Umbilical cord (tissue), 1 donor: ENCODE results near the gene MYCBP2. TPM values are rescaled to one million over a fixed set of nuclear protein-coding genes. Genes with fewer than 3 reads are reported as not detected.

Experiments used
- total RNA-seq: library from RNA; depleted of rRNA; stranded (reverse); fragments of >200 nt; gene quantifications from one replicate; pipeline ENCODE4 v1.2.3, GENCODE V29; 2014; ENCODE audit warnings: low replicate concordance; ENCODE audit not compliant: insufficient read depth

Gene MYCBP2
- total RNA-seq, 1 donor from 2014 or later = 42.9 TPM

Other genes starting within 250 kb of the MYCBP2 start
- gene SCEL, start 208.6 kb upstream of the MYCBP2 start, total RNA-seq = 30.6 TPM